BJ (cell line): ENCODE results near the gene RNF141. TPM values are rescaled to one million over a fixed set of nuclear protein-coding genes. Genes with fewer than 3 reads are reported as not detected.

ENCODE experiments used
- CTCF ChIA-PET: fragments of 350-600 bp; formaldehyde crosslinking; extraction: SDS; loops from one replicate; lab custom pipeline; 2021; ENCODE audit warnings: antibody characterized with exemption, inconsistent platforms; lab: Yijun Ruan, JAX
- POLR2A ChIA-PET: fragments of 300-600 bp; sonication (Branson Sonifier 250); formaldehyde crosslinking; extraction: SDS; loops from one replicate; lab custom pipeline; 2021; ENCODE audit warnings: antibody characterized with exemption; lab: Charles Lee
- DNase-seq: peaks from one replicate; pipeline ENCODE4 v3.0.0-alpha.2; 2011; ENCODE audit warnings: low read depth
- H3K27me3 ChIP-seq: 2 replicates; pipeline ENCODE4 v1.6.0; 2011; ENCODE audit warnings: low read length; ENCODE audit not compliant: control insufficient read depth, insufficient read depth
- H3K36me3 ChIP-seq: 2 replicates; pipeline ENCODE4 v1.5.1; 2011; ENCODE audit warnings: low read length; ENCODE audit not compliant: control insufficient read depth, insufficient read depth
- H3K4me3 ChIP-seq: 2 replicates; pipeline ENCODE4 v1.5.1; 2011; ENCODE audit warnings: low read depth, mild to moderate bottlenecking, control low read depth, low read length
- polyA plus RNA-seq: library from polyadenylated mRNA; depleted of rRNA; stranded (reverse); fragments of >200 nt; gene quantifications from 2 replicates; pipeline ENCODE4 v1.2.3, GENCODE V29; 2011
- TF ChIP-seq, protein P1 (sequence below): IDR thresholded peaks from 2 replicates; pipeline ENCODE4 v1.5.1; 2011; ENCODE audit warnings: low read depth, mild to moderate bottlenecking, control low read depth, inconsistent platforms, low read length, moderate library complexity; ENCODE audit not compliant: insufficient read depth

RNF141 gene
- polyA plus RNA-seq, 1 experiment, result 12.1 TPM

- H3K27me3 ChIP-seq, result no peaks in the 10 kb centered on the region
- no peak for DNase-seq
- ChIA-PET POLR2A (no interaction called here), CTCF (interaction anchor here (0.6 to 1.4 kb wide), 5 partner anchors 8 to 617 kb away, joined by 3 to 8 read pairs (median 4); no protein-coding TSS in a partner anchor)
- TF ChIP-seq, protein P1, sequence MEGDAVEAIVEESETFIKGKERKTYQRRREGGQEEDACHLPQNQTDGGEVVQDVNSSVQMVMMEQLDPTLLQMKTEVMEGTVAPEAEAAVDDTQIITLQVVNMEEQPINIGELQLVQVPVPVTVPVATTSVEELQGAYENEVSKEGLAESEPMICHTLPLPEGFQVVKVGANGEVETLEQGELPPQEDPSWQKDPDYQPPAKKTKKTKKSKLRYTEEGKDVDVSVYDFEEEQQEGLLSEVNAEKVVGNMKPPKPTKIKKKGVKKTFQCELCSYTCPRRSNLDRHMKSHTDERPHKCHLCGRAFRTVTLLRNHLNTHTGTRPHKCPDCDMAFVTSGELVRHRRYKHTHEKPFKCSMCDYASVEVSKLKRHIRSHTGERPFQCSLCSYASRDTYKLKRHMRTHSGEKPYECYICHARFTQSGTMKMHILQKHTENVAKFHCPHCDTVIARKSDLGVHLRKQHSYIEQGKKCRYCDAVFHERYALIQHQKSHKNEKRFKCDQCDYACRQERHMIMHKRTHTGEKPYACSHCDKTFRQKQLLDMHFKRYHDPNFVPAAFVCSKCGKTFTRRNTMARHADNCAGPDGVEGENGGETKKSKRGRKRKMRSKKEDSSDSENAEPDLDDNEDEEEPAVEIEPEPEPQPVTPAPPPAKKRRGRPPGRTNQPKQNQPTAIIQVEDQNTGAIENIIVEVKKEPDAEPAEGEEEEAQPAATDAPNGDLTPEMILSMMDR, result no peak
- H3K4me3 ChIP-seq, result no peak overlapping the region
- peaks cover 21% of the 10 kb centered on the region for H3K36me3 ChIP-seq
These were observed 37.1 kb downstream of the RNF141 start for GRCh38 chr11:10503777-10504480.

- Histone ChIP-seq H3K27me3 (no peaks in the 10 kb centered on the region), H3K36me3 (peaks cover 24% of the 10 kb centered on the region), H3K4me3 (no peak overlapping the region)
- POLR2A ChIA-PET, result no interaction called here
- TF ChIP-seq, protein P1, result no peak
- CTCF ChIA-PET, result interaction anchor here (0.6 to 1.4 kb wide), 5 partner anchors 9 to 617 kb away, joined by 3 to 8 read pairs (median 4); no protein-coding TSS in a partner anchor
- no peak for DNase-seq
These were observed 37.8 kb downstream of the RNF141 start for GRCh38 chr11:10503221-10503620.

GRCh38 chr11:10502770-10503169 lies 38.2 kb downstream of the RNF141 start:
- no peak overlapping the region for H3K4me3 ChIP-seq
- peaks cover 27% of the 10 kb centered on the region for H3K36me3 ChIP-seq
- no peak for DNase-seq
- POLR2A ChIA-PET, result no interaction called here
- TF ChIP-seq, protein P1, result no peak
- no peaks in the 10 kb centered on the region for H3K27me3 ChIP-seq
- CTCF ChIA-PET, result interaction anchor here (1.0 to 1.4 kb wide), 3 partner anchors 9 to 51 kb away, joined by 3 to 8 read pairs (median 5); no protein-coding TSS in a partner anchor

DNA sequence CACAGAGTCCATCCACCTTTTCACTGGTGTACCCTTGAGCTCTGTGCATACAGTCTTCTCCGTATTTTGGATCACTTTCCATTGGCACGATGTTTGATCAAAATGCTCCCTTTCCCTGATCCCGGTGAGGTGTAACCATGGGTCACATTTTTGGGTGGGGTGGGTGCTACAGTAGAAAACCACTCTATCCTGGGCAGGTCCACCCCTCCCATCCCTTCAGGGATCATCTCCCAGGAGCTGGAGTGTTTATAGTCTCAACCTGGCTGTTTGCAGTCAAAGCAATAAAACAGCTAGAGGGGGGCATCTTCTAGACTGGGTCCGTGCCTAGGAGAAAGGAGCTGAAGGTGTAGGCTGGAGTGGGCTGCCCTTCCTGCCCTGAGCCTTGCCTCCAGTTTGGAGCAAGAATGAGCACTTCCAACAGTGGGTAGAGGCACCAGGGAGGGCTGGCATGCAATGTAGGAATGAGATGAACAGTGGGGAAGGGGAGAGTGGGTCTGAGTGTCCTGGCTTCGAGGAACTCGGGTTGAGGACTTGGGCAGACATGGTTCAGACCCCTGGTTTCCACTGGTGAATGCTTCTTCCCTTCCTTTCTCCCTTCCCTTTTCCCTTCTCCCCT lies 38.8 kb downstream of the RNF141 start:
- Histone ChIP-seq H3K27me3 (no peaks in the 10 kb centered on the region), H3K36me3 (peaks cover 30% of the 10 kb centered on the region), H3K4me3 (no peak overlapping the region)
- TF ChIP-seq, protein P1, result no peak
- CTCF ChIA-PET, result interaction anchor here (1.0 to 1.4 kb wide), 2 partner anchors 10 to 14 kb away, joined by 4 to 5 read pairs; no protein-coding TSS in a partner anchor
- POLR2A ChIA-PET, result no interaction called here
- no peak for DNase-seq
